WTC11 (cell line): Measurements from ENCODE around the gene MBNL1.

Experiments used
- CTCF ChIP-seq: fragments of 200-600 bp; IDR thresholded peaks from 2 replicates; pipeline ENCODE4 v1.8.0; 2022; ENCODE audit warnings: antibody characterized with exemption
- IRF1 ChIP-seq: sonication (generic); formaldehyde crosslinking; IDR thresholded peaks from 2 replicates; pipeline ENCODE4 v1.8.0; 2023; ENCODE audit warnings: missing genetic modification reagents
- MAX ChIP-seq: sonication (generic); formaldehyde crosslinking; IDR thresholded peaks from 2 replicates; pipeline ENCODE4 v1.8.0; 2022; ENCODE audit warnings: mild to moderate bottlenecking, missing genetic modification reagents
- NR1H2 ChIP-seq: sonication (generic); formaldehyde crosslinking; IDR thresholded peaks from 2 replicates; pipeline ENCODE4 v1.9.0; 2021; ENCODE audit warnings: mild to moderate bottlenecking, moderate library complexity, missing genetic modification reagents
- NR2C2 ChIP-seq: sonication (generic); formaldehyde crosslinking; IDR thresholded peaks from 2 replicates; pipeline ENCODE4 v1.8.0; 2022; ENCODE audit warnings: mild to moderate bottlenecking, missing genetic modification reagents
- SMAD3 ChIP-seq: sonication (generic); formaldehyde crosslinking; IDR thresholded peaks from 2 replicates; pipeline ENCODE4 v1.8.0; 2022; ENCODE audit warnings: missing genetic modification reagents, mild to moderate bottlenecking, borderline replicate concordance
- SP1 ChIP-seq: sonication (generic); formaldehyde crosslinking; conservative IDR thresholded peaks from 2 replicates; pipeline ENCODE4 v1.8.1; 2022; ENCODE audit warnings: missing genetic modification reagents
- USF1 ChIP-seq: sonication (generic); formaldehyde crosslinking; IDR thresholded peaks from 2 replicates; pipeline ENCODE4 v1.8.0; 2022; ENCODE audit warnings: mild to moderate bottlenecking, missing genetic modification reagents
- ZNF425 ChIP-seq: fragments of 250-450 bp; sonication (Bioruptor Pico); conservative IDR thresholded peaks from 2 replicates; pipeline ENCODE4 v1.9.0; 2021; ENCODE audit warnings: mild to moderate bottlenecking

GRCh38 chr3:152466784-152467183 is 198.1 kb downstream of the MBNL1 start:
- TF ChIP-seq CTCF = no peak
- no peak for TF ChIP-seq NR2C2 (CRISPR knock-in tag)
- TF ChIP-seq NR1H2 (CRISPR knock-in tag) = no peak
- TF ChIP-seq ZNF425 (CRISPR knock-in tag) = no peak
- TF ChIP-seq MAX (CRISPR knock-in tag) = no peak
- no peak for TF ChIP-seq USF1 (CRISPR knock-in tag)
- TF ChIP-seq SP1 (CRISPR knock-in tag) = no peak
- TF ChIP-seq IRF1 = no peak
- TF ChIP-seq SMAD3 (CRISPR knock-in tag) = no peak
